Measurements from ENCODE around the gene GPR39. TPM values are rescaled to one million over a fixed set of nuclear protein-coding genes. Genes with fewer than 3 reads are reported as not detected.

Gene GPR39
- total and polyA plus RNA-seq, 2 donors (not counting 3 experiments of a cell fraction or from before 2014, with no cell fraction given) = 0.03 to 0.20 TPM

DNA sequence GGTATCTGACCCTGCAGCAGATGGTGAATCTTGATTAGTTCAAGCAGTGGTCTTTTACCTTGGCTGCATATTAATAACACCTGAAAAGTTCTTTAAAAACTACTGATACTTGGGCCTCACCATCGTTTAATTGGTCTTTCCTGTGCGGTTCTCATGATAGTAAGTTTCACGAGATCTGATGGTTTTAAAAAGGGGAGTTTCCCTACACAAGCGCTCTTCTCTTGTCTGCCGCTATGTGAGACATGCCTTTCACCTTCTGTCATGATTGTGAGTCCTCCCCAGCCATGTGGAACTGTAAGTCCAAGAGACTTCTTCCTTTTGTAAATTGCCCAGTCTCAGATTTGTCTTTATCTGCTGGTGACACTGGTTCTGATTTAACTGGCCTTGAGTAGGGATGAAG is 151.1 kb downstream of the GPR39 start:
- no peaks in the 10 kb centered on the region for H3K79me2 ChIP-seq (ENCODE audit: control insufficient read depth, insufficient read depth, low read length)
- no peaks in the 10 kb centered on the region for H3K27me3 ChIP-seq (ENCODE audit: control insufficient read depth in 2 of 2, insufficient read depth in 2 of 2, low read length in 2 of 2)
- H2AFZ ChIP-seq (ENCODE audit: low read depth, low read length) = no peak overlapping the region
- POLR2A ChIA-PET = no interaction called here
- H3K9me3 ChIP-seq (replicated peaks; ENCODE audit: control insufficient read depth, insufficient read depth, low read length) = no peaks in the 10 kb centered on the region
- FAIRE-seq (no peak), DNase-seq (ENCODE audit: low read depth, low spot score) (no peak)
- no peak for TF ChIP-seq POLR2A (IDR thresholded peaks at IDR 0.05; ENCODE audit: low read depth, low read length)
- TF ChIP-seq JUN (IDR thresholded peaks at IDR 0.05; ENCODE audit: borderline replicate concordance, insufficient read depth, insufficient read length, low read depth) = no peak
- no peak for TF ChIP-seq FOS (IDR thresholded peaks at IDR 0.05; ENCODE audit: borderline replicate concordance, insufficient read depth, low read length)
- TF ChIP-seq GATA2 (IDR thresholded peaks at IDR 0.05; ENCODE audit: insufficient read depth, insufficient read length, low read depth, low read length) = no peak
- no peak for TF ChIP-seq MYC (IDR thresholded peaks at IDR 0.05; ENCODE audit: low read depth, low read length)
- no peak for TF ChIP-seq EZH2 (IDR thresholded peaks at IDR 0.05; ENCODE audit: borderline replicate concordance, low read depth, low read length, severe bottlenecking)
- no peaks in the 10 kb centered on the region for H3K4me1 ChIP-seq (ENCODE audit: control insufficient read depth, extremely low read depth, insufficient read depth, low read length)
- H3K4me2 ChIP-seq (ENCODE audit: insufficient read depth, low read length) = no peak overlapping the region
- no peaks in the 10 kb centered on the region for H3K9me1 ChIP-seq (replicated peaks; ENCODE audit: control insufficient read depth, extremely low read depth, insufficient read depth, low read length)
- intact Hi-C loops (cut with micrococcal nuclease) (no loop called here), dilution Hi-C loops (cut with MboI; ENCODE audit: extremely low pct_ligation_motif_present, low sequenced_read_pairs) (no loop called here)
- no peaks in the 10 kb centered on the region for H3K36me3 ChIP-seq (ENCODE audit: control insufficient read depth in 2 of 2, extremely low read depth in 1 of 2, insufficient read depth in 2 of 2, low read length in 2 of 2)
- CTCF ChIA-PET = no interaction called here
- BruUV-seq (replicated peaks) = no TSS peak
- H3K9ac ChIP-seq (replicated peaks; ENCODE audit: extremely low read depth, insufficient read depth, low read length) = no peak overlapping the region
- no peak overlapping the region for H3K4me3 ChIP-seq (replicated peaks in 1 of 3; ENCODE audit: insufficient read depth in 1 of 3, low read depth in 1 of 3, low read length in 3 of 3)
- no peak overlapping the region for H3K27ac ChIP-seq (ENCODE audit: insufficient read depth, low read depth, low read length)
- H4K20me1 ChIP-seq (replicated peaks; ENCODE audit: control insufficient read depth, extremely low read depth, insufficient read depth, low read length) = no peaks in the 10 kb centered on the region

DNA sequence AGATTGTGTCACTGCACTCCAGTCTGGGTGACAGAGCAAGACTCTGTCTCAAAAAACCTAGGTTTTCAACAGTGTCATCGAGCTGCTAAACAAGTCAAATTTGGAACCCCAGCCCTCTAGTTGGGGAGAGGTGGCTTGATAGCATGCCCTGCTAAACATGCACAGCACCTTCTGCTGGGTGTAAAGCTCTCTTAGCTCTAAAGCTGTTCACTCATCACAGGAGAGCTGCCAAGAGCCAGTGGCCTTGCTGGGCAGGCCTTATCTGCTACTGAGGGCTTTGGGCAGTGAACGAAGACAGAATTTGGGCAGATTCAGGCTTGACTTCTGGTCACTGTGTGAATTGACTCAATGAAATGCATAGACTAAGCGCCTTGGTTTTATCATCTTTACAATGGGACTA is 152.1 kb downstream of the GPR39 start:
- Histone ChIP-seq H3K9me3 (replicated peaks; ENCODE audit: control insufficient read depth, insufficient read depth, low read length) (no peaks in the 10 kb centered on the region), H3K4me2 (ENCODE audit: insufficient read depth, low read length) (no peak overlapping the region), H4K20me1 (replicated peaks; ENCODE audit: control insufficient read depth, extremely low read depth, insufficient read depth, low read length) (no peaks in the 10 kb centered on the region), H3K36me3 (ENCODE audit: control insufficient read depth in 2 of 2, extremely low read depth in 1 of 2, insufficient read depth in 2 of 2, low read length in 2 of 2) (no peaks in the 10 kb centered on the region), H3K4me1 (ENCODE audit: control insufficient read depth, extremely low read depth, insufficient read depth, low read length) (no peaks in the 10 kb centered on the region), H2AFZ (ENCODE audit: low read depth, low read length) (no peak overlapping the region), H3K9ac (replicated peaks; ENCODE audit: extremely low read depth, insufficient read depth, low read length) (no peak overlapping the region), H3K79me2 (ENCODE audit: control insufficient read depth, insufficient read depth, low read length) (no peaks in the 10 kb centered on the region), H3K4me3 (replicated peaks in 1 of 3; ENCODE audit: insufficient read depth in 1 of 3, low read depth in 1 of 3, low read length in 3 of 3) (no peak overlapping the region), H3K27ac (ENCODE audit: insufficient read depth, low read depth, low read length) (no peak overlapping the region), H3K27me3 (ENCODE audit: control insufficient read depth in 2 of 2, insufficient read depth in 2 of 2, low read length in 2 of 2) (no peaks in the 10 kb centered on the region), H3K9me1 (replicated peaks; ENCODE audit: control insufficient read depth, extremely low read depth, insufficient read depth, low read length) (no peaks in the 10 kb centered on the region)
- FAIRE-seq (no peak), DNase-seq (ENCODE audit: low read depth, low spot score) (no peak)
- ChIA-PET CTCF (no interaction called here), POLR2A (no interaction called here)
- intact Hi-C loops (cut with micrococcal nuclease) = no loop called here
- BruUV-seq (replicated peaks) = no TSS peak
- dilution Hi-C loops (cut with MboI; ENCODE audit: extremely low pct_ligation_motif_present, low sequenced_read_pairs) = no loop called here
- TF ChIP-seq FOS (IDR thresholded peaks at IDR 0.05; ENCODE audit: borderline replicate concordance, insufficient read depth, low read length) = no peak
- no peak for TF ChIP-seq GATA2 (IDR thresholded peaks at IDR 0.05; ENCODE audit: insufficient read depth, insufficient read length, low read depth, low read length)
- TF ChIP-seq EZH2 (IDR thresholded peaks at IDR 0.05; ENCODE audit: borderline replicate concordance, low read depth, low read length, severe bottlenecking) = no peak
- TF ChIP-seq POLR2AphosphoS5 (IDR thresholded peaks at IDR 0.05; ENCODE audit: insufficient read depth, low read depth, low read length) = no peak
- no peak for TF ChIP-seq JUN (IDR thresholded peaks at IDR 0.05; ENCODE audit: borderline replicate concordance, insufficient read depth, insufficient read length, low read depth)
- no peak for TF ChIP-seq MYC (IDR thresholded peaks at IDR 0.05; ENCODE audit: low read depth, low read length)
- TF ChIP-seq, protein P1, sequence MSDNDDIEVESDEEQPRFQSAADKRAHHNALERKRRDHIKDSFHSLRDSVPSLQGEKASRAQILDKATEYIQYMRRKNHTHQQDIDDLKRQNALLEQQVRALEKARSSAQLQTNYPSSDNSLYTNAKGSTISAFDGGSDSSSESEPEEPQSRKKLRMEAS (IDR thresholded peaks at IDR 0.05; ENCODE audit: insufficient read depth, insufficient read length) = no peak
- TF ChIP-seq, protein P2, sequence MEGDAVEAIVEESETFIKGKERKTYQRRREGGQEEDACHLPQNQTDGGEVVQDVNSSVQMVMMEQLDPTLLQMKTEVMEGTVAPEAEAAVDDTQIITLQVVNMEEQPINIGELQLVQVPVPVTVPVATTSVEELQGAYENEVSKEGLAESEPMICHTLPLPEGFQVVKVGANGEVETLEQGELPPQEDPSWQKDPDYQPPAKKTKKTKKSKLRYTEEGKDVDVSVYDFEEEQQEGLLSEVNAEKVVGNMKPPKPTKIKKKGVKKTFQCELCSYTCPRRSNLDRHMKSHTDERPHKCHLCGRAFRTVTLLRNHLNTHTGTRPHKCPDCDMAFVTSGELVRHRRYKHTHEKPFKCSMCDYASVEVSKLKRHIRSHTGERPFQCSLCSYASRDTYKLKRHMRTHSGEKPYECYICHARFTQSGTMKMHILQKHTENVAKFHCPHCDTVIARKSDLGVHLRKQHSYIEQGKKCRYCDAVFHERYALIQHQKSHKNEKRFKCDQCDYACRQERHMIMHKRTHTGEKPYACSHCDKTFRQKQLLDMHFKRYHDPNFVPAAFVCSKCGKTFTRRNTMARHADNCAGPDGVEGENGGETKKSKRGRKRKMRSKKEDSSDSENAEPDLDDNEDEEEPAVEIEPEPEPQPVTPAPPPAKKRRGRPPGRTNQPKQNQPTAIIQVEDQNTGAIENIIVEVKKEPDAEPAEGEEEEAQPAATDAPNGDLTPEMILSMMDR (IDR thresholded peaks at IDR 0.05; ENCODE audit: extremely low read depth in 1 of 2, insufficient read depth in 1 of 2, low read depth in 1 of 2, low read length in 2 of 2) = no peak
- no peak for TF ChIP-seq POLR2A (IDR thresholded peaks at IDR 0.05; ENCODE audit: low read depth, low read length)
